ENCODE measurements around the gene PAPLN. TPM values are rescaled to one million over a fixed set of nuclear protein-coding genes. Genes with fewer than 3 reads are reported as not detected.
A peak's percentile ranks its signal among the peaks of the same experiment; 100 is the strongest.

The PAPLN gene
- total RNA-seq, 4 donors from 2014 or later, result 3.0 to 15.7 (median 11.0) TPM

DNA sequence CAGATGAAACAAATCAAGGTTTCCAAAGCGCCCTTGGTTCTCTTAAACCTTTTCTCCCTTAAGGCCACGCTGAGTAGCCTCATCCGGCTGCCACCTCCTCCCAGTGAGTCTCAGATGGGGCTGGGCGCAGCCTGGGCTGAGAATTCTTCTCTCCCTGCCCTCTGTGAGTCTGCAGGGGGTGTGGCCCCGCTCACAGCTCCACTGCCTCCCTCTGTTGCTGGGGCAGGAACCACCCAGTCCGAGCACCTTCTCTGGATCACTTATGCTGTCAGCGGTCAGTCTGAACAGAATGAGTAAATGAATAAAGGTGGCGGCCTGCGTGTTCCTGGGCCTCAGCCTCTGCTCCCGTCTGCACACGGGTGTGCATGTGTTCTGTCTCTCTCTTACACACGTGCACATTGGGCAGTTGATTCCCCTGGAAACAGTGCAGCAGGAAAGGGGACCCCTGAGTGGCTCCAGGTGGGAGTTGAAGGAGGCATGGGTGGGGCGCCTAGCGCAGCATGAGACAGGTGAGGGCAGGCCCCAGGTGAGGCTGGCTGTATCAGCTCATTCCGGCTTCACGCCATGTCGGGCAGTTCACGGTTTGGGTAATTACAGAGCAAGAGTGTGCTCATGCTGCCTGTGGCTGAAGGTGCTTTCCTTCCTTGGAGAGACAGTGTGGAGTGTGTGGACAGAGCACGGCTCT is 4.3 kb downstream of the PAPLN start:
- Histone ChIP-seq H3K9me3 (no peaks in the 10 kb centered on the region), H3K4me1 (peaks cover 19 to 60% (median 31%) of the 10 kb centered on the region in 4 donors), H3K4me3 (no peak overlapping the region), H3K36me3 (no peaks in the 10 kb centered on the region), H3K27ac (no peak overlapping the region), H3K27me3 (peaks cover 37% of the 10 kb centered on the region)
- intact Hi-C loops (cut with DNase I; ENCODE audit: low total_unique reads) (no loop called here), in situ Hi-C loops (cut with MboI; ENCODE audit: low pct_ligation_motif_present in 1 of 4, low pct_unique_long_range_greater_than_20kb in 1 of 4, low sequenced_read_pairs in 3 of 4) (no loop called here)
- 91% methylated on average over 19 of the region's 19 CpGs; no CpG with 5 or more reads in 1 of the 2 donors for WGBS, 2 donors (ENCODE audit: low coverage in 1 of 2)
- DNase-seq, result no peak
- TF ChIP-seq EP300 (IDR thresholded peaks at IDR 0.05; ENCODE audit: low read depth) (no peak), POLR2A (IDR thresholded peaks at IDR 0.05) (no peak), POLR2AphosphoS5 (IDR thresholded peaks at IDR 0.05) (no peak)
- TF ChIP-seq, protein P1, sequence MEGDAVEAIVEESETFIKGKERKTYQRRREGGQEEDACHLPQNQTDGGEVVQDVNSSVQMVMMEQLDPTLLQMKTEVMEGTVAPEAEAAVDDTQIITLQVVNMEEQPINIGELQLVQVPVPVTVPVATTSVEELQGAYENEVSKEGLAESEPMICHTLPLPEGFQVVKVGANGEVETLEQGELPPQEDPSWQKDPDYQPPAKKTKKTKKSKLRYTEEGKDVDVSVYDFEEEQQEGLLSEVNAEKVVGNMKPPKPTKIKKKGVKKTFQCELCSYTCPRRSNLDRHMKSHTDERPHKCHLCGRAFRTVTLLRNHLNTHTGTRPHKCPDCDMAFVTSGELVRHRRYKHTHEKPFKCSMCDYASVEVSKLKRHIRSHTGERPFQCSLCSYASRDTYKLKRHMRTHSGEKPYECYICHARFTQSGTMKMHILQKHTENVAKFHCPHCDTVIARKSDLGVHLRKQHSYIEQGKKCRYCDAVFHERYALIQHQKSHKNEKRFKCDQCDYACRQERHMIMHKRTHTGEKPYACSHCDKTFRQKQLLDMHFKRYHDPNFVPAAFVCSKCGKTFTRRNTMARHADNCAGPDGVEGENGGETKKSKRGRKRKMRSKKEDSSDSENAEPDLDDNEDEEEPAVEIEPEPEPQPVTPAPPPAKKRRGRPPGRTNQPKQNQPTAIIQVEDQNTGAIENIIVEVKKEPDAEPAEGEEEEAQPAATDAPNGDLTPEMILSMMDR (IDR thresholded peaks at IDR 0.05), result no peak

- H3K36me3 ChIP-seq, result no peaks in the 10 kb centered on the region
- peaks cover 17 to 54% (median 28%) of the 10 kb centered on the region in 4 donors for H3K4me1 ChIP-seq
- intact Hi-C loops (cut with DNase I; ENCODE audit: low total_unique reads), result no loop called here
- in situ Hi-C loops (cut with MboI; ENCODE audit: low pct_ligation_motif_present in 1 of 4, low pct_unique_long_range_greater_than_20kb in 1 of 4, low sequenced_read_pairs in 3 of 4), result no loop called here
- peak overlapping the region in 3 of 4 donors; percentile 4 to 14 (median 11) for H3K27ac ChIP-seq
- TF ChIP-seq POLR2A (IDR thresholded peaks at IDR 0.05) (no peak), EP300 (IDR thresholded peaks at IDR 0.05; ENCODE audit: low read depth) (no peak), POLR2AphosphoS5 (IDR thresholded peaks at IDR 0.05) (no peak)
- TF ChIP-seq, protein P1 (IDR thresholded peaks at IDR 0.05), result no peak
- H3K27me3 ChIP-seq, result peaks cover 30% of the 10 kb centered on the region
- no peak overlapping the region for H3K4me3 ChIP-seq
- no peak for DNase-seq
- no peaks in the 10 kb centered on the region for H3K9me3 ChIP-seq
- WGBS, 2 donors (ENCODE audit: low coverage in 1 of 2), result 48 to 61% methylated on average over 2 to 6 of the region's 6 CpGs
Measured at GRCh38 chr14:73242357-73242901, 5.1 kb downstream of the PAPLN start.

GRCh38 chr14:73243341-73243740 is 6.0 kb downstream of the PAPLN start:
- WGBS, 2 donors (ENCODE audit: low coverage in 1 of 2), result 67% methylated on average over 3 of the region's 3 CpGs; no CpG with 5 or more reads in 1 of the 2 donors
- peaks cover 8 to 45% (median 19%) of the 10 kb centered on the region in 4 donors for H3K4me1 ChIP-seq
- no peaks in the 10 kb centered on the region for H3K9me3 ChIP-seq
- no peak for TF ChIP-seq POLR2AphosphoS5 (IDR thresholded peaks at IDR 0.05)
- TF ChIP-seq EP300 (IDR thresholded peaks at IDR 0.05; ENCODE audit: low read depth), result no peak
- TF ChIP-seq, protein P1 (IDR thresholded peaks at IDR 0.05), result no peak
- no peak for TF ChIP-seq POLR2A (IDR thresholded peaks at IDR 0.05)
- H3K27me3 ChIP-seq, result peaks cover 21% of the 10 kb centered on the region
- no peak overlapping the region for H3K27ac ChIP-seq
- H3K36me3 ChIP-seq, result no peaks in the 10 kb centered on the region
- no peak overlapping the region for H3K4me3 ChIP-seq
- no peak for DNase-seq
- in situ Hi-C loops (cut with MboI; ENCODE audit: low pct_ligation_motif_present in 1 of 4, low pct_unique_long_range_greater_than_20kb in 1 of 4, low sequenced_read_pairs in 3 of 4) (no loop called here), intact Hi-C loops (cut with DNase I; ENCODE audit: low total_unique reads) (no loop called here)

GRCh38 chr14:73243748-73244147 is 6.4 kb downstream of the PAPLN start:
- peaks cover 4 to 41% (median 16%) of the 10 kb centered on the region in 4 donors for H3K4me1 ChIP-seq

More at GRCh38 chr14:73243748-73244147, 6.4 kb downstream of the PAPLN start:
- intact Hi-C loops (cut with DNase I; ENCODE audit: low total_unique reads), result no loop called here
- TF ChIP-seq POLR2A (IDR thresholded peaks at IDR 0.05) (no peak), POLR2AphosphoS5 (IDR thresholded peaks at IDR 0.05) (no peak), EP300 (IDR thresholded peaks at IDR 0.05; ENCODE audit: low read depth) (no peak)
- TF ChIP-seq, protein P1 (IDR thresholded peaks at IDR 0.05), result no peak
- H3K27ac ChIP-seq, result no peak overlapping the region
- no peaks in the 10 kb centered on the region for H3K36me3 ChIP-seq
- H3K4me3 ChIP-seq, result no peak overlapping the region
- H3K9me3 ChIP-seq, result no peaks in the 10 kb centered on the region
- 96% methylated on average over 2 of the region's 2 CpGs; no CpG with 5 or more reads in 1 of the 2 donors for WGBS, 2 donors (ENCODE audit: low coverage in 1 of 2)
- peaks cover 17% of the 10 kb centered on the region for H3K27me3 ChIP-seq
- in situ Hi-C loops (cut with MboI; ENCODE audit: low pct_ligation_motif_present in 1 of 4, low pct_unique_long_range_greater_than_20kb in 1 of 4, low sequenced_read_pairs in 3 of 4), result no loop called here
- DNase-seq, result no peak
